GM18505 (cell line): Measurements from ENCODE around the gene LYPD1.

Source experiments
- ATAC-seq: cut with Tn5 transposase; IDR thresholded peaks from one replicate; pipeline ENCODE4 v1.9.1; 2021; ENCODE audit not compliant: unreplicated experiment
- POLR2A ChIP-seq: IDR thresholded peaks from 4 replicates; pipeline ENCODE4 v1.6.1; 2011; ENCODE audit warnings: borderline replicate concordance; ENCODE audit not compliant: insufficient read depth, insufficient read length; ENCODE audit errors: extremely low read depth

The LYPD1 gene

GRCh38 chr2:132604561-132604960 is 65.4 kb downstream of the LYPD1 start:
- TF ChIP-seq POLR2A = no peak
- no peak for ATAC-seq

- ATAC-seq = no peak
- TF ChIP-seq POLR2A = no peak
Observed at GRCh38 chr2:132599556-132599955, 70.4 kb downstream of the LYPD1 start.

GRCh38 chr2:132598536-132598935 is 71.5 kb downstream of the LYPD1 start:
- ATAC-seq = no peak
- no peak for TF ChIP-seq POLR2A

GRCh38 chr2:132597831-132598230 is 72.2 kb downstream of the LYPD1 start:
- ATAC-seq = no peak
- TF ChIP-seq POLR2A = no peak

- no peak for TF ChIP-seq POLR2A
- ATAC-seq = no peak
Observed at GRCh38 chr2:132597166-132597565, 72.8 kb downstream of the LYPD1 start.

- no peak for TF ChIP-seq POLR2A
- ATAC-seq = no peak
Observed at GRCh38 chr2:132595693-132596092, 74.3 kb downstream of the LYPD1 start.

GRCh38 chr2:132595186-132595585 is 74.8 kb downstream of the LYPD1 start:
- TF ChIP-seq POLR2A = no peak
- ATAC-seq = no peak
